DND-41 (cell line): ENCODE data around the gene FOXP1.

ENCODE experiments used
- CTCF ChIP-seq: IDR thresholded peaks from 2 replicates; pipeline ENCODE4 v1.5.1; 2012; ENCODE audit warnings: borderline replicate concordance, low read length, moderate library complexity, mild to moderate bottlenecking; ENCODE audit not compliant: poor library complexity, severe bottlenecking; ENCODE audit errors: extremely low read depth
- EZH2 ChIP-seq: IDR thresholded peaks from 3 replicates; pipeline ENCODE4 v1.6.1; 2012; ENCODE audit warnings: borderline replicate concordance, low read depth, mild to moderate bottlenecking, moderate library complexity, low read length, inconsistent platforms; ENCODE audit not compliant: severe bottlenecking

- TF ChIP-seq CTCF (no peak), EZH2 (no peak)
Measured at GRCh38 chr3:71143493-71143892, 440.0 kb downstream of the FOXP1 start.
